Kidney (tissue), 14 donors: ENCODE data around the gene KAT7. TPM values are rescaled to one million over a fixed set of nuclear protein-coding genes. Genes with fewer than 3 reads are reported as not detected.

Source experiments
- DNase-seq, 5 donors: peaks; one replicate each; pipeline ENCODE4 v3.0.0-alpha.2; 2013 to 2020
- FAIRE-seq: peaks from 2 replicates; lab custom pipeline; 2012; peaks lifted over from hg19 to GRCh38; lab: Jason Lieb, UNC
- H3K27ac ChIP-seq, 2 donors: one replicate each; pipeline ENCODE4 v1.7.0; 2013; ENCODE audit warnings: low read depth in 2 of 2, low read length in 2 of 2, inconsistent platforms in 1 of 2
- H3K27me3 ChIP-seq: one replicate; pipeline ENCODE4 v1.7.1; 2013; ENCODE audit warnings: low read length, inconsistent platforms; ENCODE audit not compliant: control insufficient read depth, insufficient read depth
- H3K36me3 ChIP-seq, 3 donors: one replicate each; pipeline versions ENCODE4 v1.7.0 to v1.7.1; 2013; ENCODE audit warnings: low read length in 3 of 3, control low read depth in 1 of 3, inconsistent platforms in 1 of 3; ENCODE audit not compliant: insufficient read depth in 3 of 3, control insufficient read depth in 2 of 3
- H3K4me1 ChIP-seq, 3 donors: one replicate each; pipeline versions ENCODE4 v1.7.0 to v1.7.1; 2013; ENCODE audit warnings: low read length in 3 of 3, inconsistent platforms in 1 of 3, low read depth in 1 of 3; ENCODE audit not compliant: control insufficient read depth in 2 of 3, insufficient read depth in 2 of 3
- H3K4me3 ChIP-seq, 3 donors: one replicate each; pipeline versions ENCODE4 v1.7.0 to v1.8.1; 2013; ENCODE audit warnings: low read length in 3 of 3, control low read depth in 1 of 3, inconsistent platforms in 1 of 3
- H3K9ac ChIP-seq, 3 donors: one replicate each; pipeline versions ENCODE4 v1.7.0 to v1.7.1; 2013; ENCODE audit warnings: low read length in 3 of 3, control low read depth in 1 of 3, inconsistent platforms in 1 of 3
- H3K9me3 ChIP-seq, 3 donors: one replicate each; pipeline versions ENCODE4 v1.7.0 to v1.7.1; 2013; ENCODE audit warnings: low read length in 3 of 3, control low read depth in 1 of 3, inconsistent platforms in 1 of 3; ENCODE audit not compliant: control insufficient read depth in 2 of 3, insufficient read depth in 1 of 3
- CTCF ChIP-seq: IDR thresholded peaks from 3 replicates; pipeline ENCODE4 v1.5.1; 2012; ENCODE audit warnings: mild to moderate bottlenecking, moderate library complexity, borderline replicate concordance; ENCODE audit not compliant: insufficient read depth; ENCODE audit errors: extremely low read depth
- intact Hi-C: fragments of 100-400 bp; cut with DNase I; formaldehyde crosslinking; loops from one replicate; pipeline ENCODE4 v1.11.1; 2022
- polyA plus RNA-seq: library from polyadenylated mRNA; stranded (reverse); fragments of 350-450 nt; fragmentation: Illumina TruSeq; extraction: RNeasy Lipid Tissue Mini Kit (QIAGEN cat#74804); gene quantifications from one replicate; pipeline ENCODE4 v1.2.3, GENCODE V29; 2014; ENCODE audit warnings: low read depth, low replicate concordance; ENCODE audit not compliant: insufficient read depth
- total RNA-seq: library from RNA; stranded (reverse); fragmentation: NEBNext Ultra II Directional; extraction: Animal tissue kit (Norgen Biotek cat#: 25700); gene quantifications from one replicate; pipeline ENCODE4 v1.2.1, GENCODE V29; 2021
- donor health status: control.
- donor health status: control.
- donor health status: control.
- donor health status: control.
- donor health status: control.
- donor health status: DM: yes; HTN: yes; CAD: no.
- donor health status: Normal renal cell carcinoma (clear cell type).

The KAT7 gene
- total and polyA plus RNA-seq, 2 donors from 2014 or later, result 18.4 to 76.9 TPM

GRCh38 chr17:49809056-49809455 is 20.6 kb downstream of the KAT7 start:
- Histone ChIP-seq H3K27ac (no peak overlapping the region), H3K36me3 (peaks cover 8 to 51% (median 24%) of the 10 kb centered on the region in 3 donors), H3K9me3 (no peaks in the 10 kb centered on the region), H3K9ac (no peak overlapping the region), H3K4me3 (no peak overlapping the region), H3K4me1 (no peaks in the 10 kb centered on the region), H3K27me3 (no peaks in the 10 kb centered on the region)
- DNase-seq, result no peak
- no peak for TF ChIP-seq CTCF
- intact Hi-C loops, result no loop called here
- FAIRE-seq, result no peak

- no peak for DNase-seq
- Histone ChIP-seq H3K9ac (no peak overlapping the region), H3K4me3 (no peak overlapping the region), H3K27ac (no peak overlapping the region), H3K27me3 (no peaks in the 10 kb centered on the region), H3K36me3 (peaks cover 12 to 46% (median 24%) of the 10 kb centered on the region in 3 donors), H3K4me1 (no peaks in the 10 kb centered on the region), H3K9me3 (no peaks in the 10 kb centered on the region)
- no peak for TF ChIP-seq CTCF
- FAIRE-seq, result no peak
- intact Hi-C loops, result no loop called here
These were observed 26.5 kb downstream of the KAT7 start for GRCh38 chr17:49814781-49815529.

DNA sequence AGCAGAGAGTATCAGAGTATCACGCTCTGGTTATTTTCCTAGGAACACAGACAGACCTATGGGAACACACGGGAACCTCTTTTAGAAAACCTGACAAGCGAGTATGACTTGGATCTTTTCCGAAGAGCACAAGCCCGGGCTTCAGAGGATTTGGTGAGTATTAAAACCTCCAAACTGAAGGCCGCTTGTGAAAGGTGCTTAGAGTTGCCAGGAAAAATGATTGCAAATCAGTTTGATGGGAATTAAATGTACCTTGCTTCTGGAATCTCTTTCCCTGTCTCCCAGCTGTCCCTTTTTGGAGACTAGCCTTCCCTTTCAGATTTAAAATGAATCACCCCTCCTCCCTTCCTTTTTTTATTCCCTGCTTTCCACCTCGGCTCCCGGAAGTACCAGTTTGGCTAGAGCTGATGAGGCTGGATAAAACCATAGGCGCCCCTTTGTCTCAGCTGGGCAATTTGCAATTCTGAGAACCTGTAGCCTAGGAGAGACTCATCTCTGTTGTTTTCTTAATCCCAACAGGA is 27.3 kb downstream of the KAT7 start:
- Histone ChIP-seq H3K27ac (no peak overlapping the region), H3K4me3 (no peak overlapping the region), H3K9me3 (no peaks in the 10 kb centered on the region), H3K36me3 (peaks cover 12 to 45% (median 24%) of the 10 kb centered on the region in 3 donors), H3K9ac (no peak overlapping the region), H3K4me1 (no peaks in the 10 kb centered on the region), H3K27me3 (no peaks in the 10 kb centered on the region)
- no peak for FAIRE-seq
- intact Hi-C loops, result no loop called here
- no peak for TF ChIP-seq CTCF
- no peak for DNase-seq
